Neural cell (in vitro differentiated cells): ENCODE results near the gene SRRM2. TPM values are rescaled to one million over a fixed set of nuclear protein-coding genes. Genes with fewer than 3 reads are reported as not detected.

ENCODE experiments used
- H2AFZ ChIP-seq: fragments of 200-600, 300-800 bp; sonication (generic), shearing (Covaris generic); 2 replicates; pipeline ENCODE4 v1.6.0; 2014; ENCODE audit warnings: low read depth, mild to moderate bottlenecking, antibody characterized with exemption, low read length, moderate library complexity
- H3F3A ChIP-seq: fragments of 200-600 bp; shearing (Covaris generic); 2 replicates; pipeline ENCODE4 v1.6.1; 2016; ENCODE audit warnings: mild to moderate bottlenecking, moderate library complexity, mixed read lengths, antibody characterized with exemption, low read length; ENCODE audit not compliant: insufficient read depth, poor library complexity, severe bottlenecking
- H3K27ac ChIP-seq: fragments of 200-600, 300-800 bp; sonication (generic), shearing (Covaris generic); 2 replicates; pipeline ENCODE4 v1.5.1; 2014; ENCODE audit warnings: mild to moderate bottlenecking, low read length, moderate library complexity
- H3K27me3 ChIP-seq: fragments of 300-800, 200-600 bp; sonication (generic), shearing (Covaris generic); 2 replicates; pipeline ENCODE4 v1.6.0; 2014; ENCODE audit warnings: mild to moderate bottlenecking, low read depth, low read length, moderate library complexity; ENCODE audit not compliant: insufficient read depth
- H3K36me3 ChIP-seq: fragments of 300-800, 200-600 bp; sonication (generic), shearing (Covaris generic); 2 replicates; pipeline ENCODE4 v1.5.1; 2014; ENCODE audit warnings: mild to moderate bottlenecking, antibody characterized with exemption, low read length, moderate library complexity; ENCODE audit not compliant: insufficient read depth
- H3K4me2 ChIP-seq: fragments of 300-800, 200-600 bp; sonication (generic), shearing (Covaris generic); 2 replicates; pipeline ENCODE4 v1.6.0; 2014; ENCODE audit warnings: mild to moderate bottlenecking, low read length
- H3K4me3 ChIP-seq: fragments of 300-800, 200-600 bp; sonication (generic), shearing (Covaris generic); 2 replicates; pipeline ENCODE4 v1.5.1; 2014; ENCODE audit warnings: mild to moderate bottlenecking, low read length, moderate library complexity
- H3K79me2 ChIP-seq: fragments of 200-600 bp; shearing (Covaris generic); replicated peaks from 2 replicates; pipeline ENCODE4 v1.6.0; 2014; ENCODE audit warnings: mild to moderate bottlenecking, low read length, moderate library complexity; ENCODE audit not compliant: insufficient read depth
- H3K9ac ChIP-seq: fragments of 300-800, 200-600 bp; sonication (generic), shearing (Covaris generic); 2 replicates; pipeline ENCODE4 v1.6.1; 2016; ENCODE audit warnings: mild to moderate bottlenecking, low read length, mixed read lengths
- H3K9me2 ChIP-seq: fragments of 200-600 bp; shearing (Covaris generic); 2 replicates; pipeline ENCODE4 v1.6.1; 2016; ENCODE audit warnings: mild to moderate bottlenecking, low read length, mixed read lengths; ENCODE audit not compliant: insufficient read depth
- H3K9me3 ChIP-seq: fragments of 200-600, 300-800 bp; sonication (generic), shearing (Covaris generic); 2 replicates; pipeline ENCODE4 v1.6.1; 2016; ENCODE audit warnings: mild to moderate bottlenecking, mixed run types, low read length, moderate library complexity, mixed read lengths
- H4K20me1 ChIP-seq: fragments of 200-600 bp; shearing (Covaris generic); 2 replicates; pipeline ENCODE4 v1.6.1; 2016; ENCODE audit warnings: mild to moderate bottlenecking, mixed run types; ENCODE audit not compliant: insufficient read depth
- CTCF ChIP-seq: fragments of 450-650 bp; IDR thresholded peaks from 2 replicates; pipeline ENCODE4 v1.5.1; 2014; ENCODE audit warnings: antibody characterized with exemption, mild to moderate bottlenecking, moderate library complexity; ENCODE audit not compliant: poor library complexity, severe bottlenecking
- EP300 ChIP-seq: fragments of 450-650 bp; conservative IDR thresholded peaks from 2 replicates; pipeline ENCODE4 v1.6.1; 2014; ENCODE audit warnings: antibody characterized with exemption, mild to moderate bottlenecking, moderate library complexity; ENCODE audit not compliant: poor library complexity, severe bottlenecking
- EZH2 ChIP-seq: fragments of 200-600, 300-800 bp; shearing (Covaris generic), sonication (generic); IDR thresholded peaks from 2 replicates; pipeline ENCODE4 v1.6.1; 2014; ENCODE audit warnings: antibody characterized with exemption, low read length, borderline replicate concordance, mild to moderate bottlenecking; ENCODE audit not compliant: insufficient read depth, poor library complexity, severe bottlenecking
- MXI1 ChIP-seq: fragments of 450-650 bp; conservative IDR thresholded peaks from 2 replicates; pipeline ENCODE4 v1.6.1; 2014; ENCODE audit warnings: antibody characterized with exemption, mild to moderate bottlenecking; ENCODE audit not compliant: poor library complexity, severe bottlenecking
- POLR2AphosphoS5 ChIP-seq: IDR thresholded peaks from 2 replicates; pipeline ENCODE4 v1.6.1; 2012
- RAD21 ChIP-seq: fragments of 450-650 bp; conservative IDR thresholded peaks from 2 replicates; pipeline ENCODE4 v1.6.1; 2014; ENCODE audit warnings: antibody characterized with exemption, mild to moderate bottlenecking, moderate library complexity
- REST ChIP-seq: IDR thresholded peaks from 2 replicates; pipeline ENCODE4 v1.6.1; 2012; ENCODE audit warnings: borderline replicate concordance
- SMC3 ChIP-seq: fragments of 450-650 bp; conservative IDR thresholded peaks from 2 replicates; pipeline ENCODE4 v1.6.1; 2014; ENCODE audit warnings: antibody characterized with exemption, mild to moderate bottlenecking, moderate library complexity; ENCODE audit not compliant: poor library complexity
- TAF1 ChIP-seq: IDR thresholded peaks from 2 replicates; pipeline ENCODE4 v1.6.1; 2012; ENCODE audit warnings: low read depth
- polyA plus RNA-seq: library from polyadenylated mRNA; depleted of rRNA; stranded (reverse); fragments of >200 nt; gene quantifications from 2 replicates; pipeline ENCODE4 v1.2.3, GENCODE V29; 2014

Gene SRRM2
- polyA plus RNA-seq, 1 donor from 2014 or later: 40.0 TPM

GRCh38 chr16:2769100-2769529 lies 16.7 kb downstream of the SRRM2 start:
- no peak overlapping the region for H3K4me2 ChIP-seq
- H3K27ac ChIP-seq: no peak overlapping the region
- no peaks in the 10 kb centered on the region for H3K9me2 ChIP-seq
- no peaks in the 10 kb centered on the region for H3K27me3 ChIP-seq
- no peak overlapping the region for H2AFZ ChIP-seq
- no peak overlapping the region for H3K4me3 ChIP-seq
- no peak for TF ChIP-seq EZH2
- TF ChIP-seq SMC3: no peak
- no peak for TF ChIP-seq MXI1
- no peak for TF ChIP-seq EP300
- TF ChIP-seq RAD21: no peak
- TF ChIP-seq TAF1: no peak
- no peak for TF ChIP-seq REST
- no peak for TF ChIP-seq POLR2AphosphoS5
- no peak for TF ChIP-seq CTCF
- H3K36me3 ChIP-seq: peaks cover 40% of the 10 kb centered on the region
- H3K9ac ChIP-seq: no peak overlapping the region
- H3K9me3 ChIP-seq: peaks cover 19% of the 10 kb centered on the region
- H3F3A ChIP-seq: no peaks in the 10 kb centered on the region
- H3K79me2 ChIP-seq: peaks cover 13% of the 10 kb centered on the region
- H4K20me1 ChIP-seq: no peaks in the 10 kb centered on the region

- Histone ChIP-seq H3K27ac (no peak overlapping the region), H3K36me3 (peaks cover 35% of the 10 kb centered on the region), H3K9ac (no peak overlapping the region)
Observed at GRCh38 chr16:2769675-2770056, 17.2 kb downstream of the SRRM2 start.

More at GRCh38 chr16:2769675-2770056, 17.2 kb downstream of the SRRM2 start:
- Histone ChIP-seq H3K79me2 (peaks cover 12% of the 10 kb centered on the region), H3K4me3 (no peak overlapping the region), H2AFZ (no peak overlapping the region), H3K9me3 (peaks cover 17% of the 10 kb centered on the region), H3K27me3 (no peaks in the 10 kb centered on the region), H3K9me2 (no peaks in the 10 kb centered on the region), H3F3A (no peaks in the 10 kb centered on the region), H4K20me1 (no peaks in the 10 kb centered on the region), H3K4me2 (no peak overlapping the region)
- no peak for TF ChIP-seq EZH2
- TF ChIP-seq SMC3: no peak
- TF ChIP-seq CTCF: no peak
- no peak for TF ChIP-seq EP300
- TF ChIP-seq MXI1: no peak
- no peak for TF ChIP-seq REST
- no peak for TF ChIP-seq TAF1
- TF ChIP-seq POLR2AphosphoS5: no peak
- no peak for TF ChIP-seq RAD21
